HFFc6 (cell line): Measurements from ENCODE around the gene TCEANC2. TPM values are rescaled to one million over a fixed set of nuclear protein-coding genes. Genes with fewer than 3 reads are reported as not detected.

ENCODE experiments used
- DNase-seq: peaks from one replicate; pipeline ENCODE4 v3.0.0-alpha.2; 2018
- H3K27ac Mint-ChIP-seq: 2 replicates; pipeline ENCODE4 v1.8.0; 2020; ENCODE audit warnings: mild to moderate bottlenecking, mixed read lengths
- H3K27me3 Mint-ChIP-seq: 2 replicates; pipeline ENCODE4 v1.8.0; 2021; ENCODE audit warnings: mild to moderate bottlenecking, moderate library complexity, mixed read lengths; ENCODE audit not compliant: insufficient read depth
- H3K36me3 Mint-ChIP-seq: 2 replicates; pipeline ENCODE4 v1.8.0; 2021; ENCODE audit warnings: low read depth, mixed read lengths
- H3K4me1 Mint-ChIP-seq: 2 replicates; pipeline ENCODE4 v1.8.0; 2020; ENCODE audit warnings: low read depth, mixed read lengths
- H3K4me3 Mint-ChIP-seq: 2 replicates; pipeline ENCODE4 v1.8.0; 2020; ENCODE audit warnings: mild to moderate bottlenecking, moderate library complexity, mixed read lengths
- H3K9me3 Mint-ChIP-seq: 2 replicates; pipeline ENCODE4 v1.8.0; 2020; ENCODE audit warnings: mild to moderate bottlenecking, mixed read lengths
- microRNA-seq: library from miRNA; unstranded; fragments of <30 nt; microRNA quantifications from one replicate; pipeline ENCODE4, GENCODE V29; 2019
- total RNA-seq, 6 experiments: library from RNA; stranded (reverse); fragmentation: NEBNext Ultra II Directional; extraction: Animal tissue kit (Norgen Biotek cat#: 25700); gene quantifications; 2 replicates in 1 of 6; 3 replicates in 5 of 6; pipeline ENCODE4 v1.2.3, GENCODE V29; 2021
- TF ChIP-seq, protein P1 (sequence below): fragments of 200-600 bp; sonication (generic); IDR thresholded peaks from 2 replicates; pipeline ENCODE4 v1.5.0; 2021; ENCODE audit warnings: antibody characterized with exemption, mild to moderate bottlenecking

Gene TCEANC2
- total RNA-seq, 6 experiments from 2014 or later: 4.2 to 5.5 (median 4.8) TPM

GRCh38 chr1:54153535-54154439 is 100.4 kb downstream of the TCEANC2 start:
- H3K9me3 Mint-ChIP-seq: no peaks in the 10 kb centered on the region
- no peak overlapping the region for H3K27ac Mint-ChIP-seq
- peak overlapping the region; percentile 23; the same call in 1 of the 2 replicates for H3K4me3 Mint-ChIP-seq
- H3K4me1 Mint-ChIP-seq: peaks cover 12% of the 10 kb centered on the region
- peak; percentile 55 for DNase-seq
- TF ChIP-seq, protein P1, sequence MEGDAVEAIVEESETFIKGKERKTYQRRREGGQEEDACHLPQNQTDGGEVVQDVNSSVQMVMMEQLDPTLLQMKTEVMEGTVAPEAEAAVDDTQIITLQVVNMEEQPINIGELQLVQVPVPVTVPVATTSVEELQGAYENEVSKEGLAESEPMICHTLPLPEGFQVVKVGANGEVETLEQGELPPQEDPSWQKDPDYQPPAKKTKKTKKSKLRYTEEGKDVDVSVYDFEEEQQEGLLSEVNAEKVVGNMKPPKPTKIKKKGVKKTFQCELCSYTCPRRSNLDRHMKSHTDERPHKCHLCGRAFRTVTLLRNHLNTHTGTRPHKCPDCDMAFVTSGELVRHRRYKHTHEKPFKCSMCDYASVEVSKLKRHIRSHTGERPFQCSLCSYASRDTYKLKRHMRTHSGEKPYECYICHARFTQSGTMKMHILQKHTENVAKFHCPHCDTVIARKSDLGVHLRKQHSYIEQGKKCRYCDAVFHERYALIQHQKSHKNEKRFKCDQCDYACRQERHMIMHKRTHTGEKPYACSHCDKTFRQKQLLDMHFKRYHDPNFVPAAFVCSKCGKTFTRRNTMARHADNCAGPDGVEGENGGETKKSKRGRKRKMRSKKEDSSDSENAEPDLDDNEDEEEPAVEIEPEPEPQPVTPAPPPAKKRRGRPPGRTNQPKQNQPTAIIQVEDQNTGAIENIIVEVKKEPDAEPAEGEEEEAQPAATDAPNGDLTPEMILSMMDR: no peak
- peaks cover 2% of the 10 kb centered on the region; the same call in 1 of the 2 replicates for H3K27me3 Mint-ChIP-seq
- H3K36me3 Mint-ChIP-seq: no peaks in the 10 kb centered on the region

Small RNAs within 50 kb of the gene (microRNA-seq; reads per million reads assigned to microRNA genes)
- not detected for gene MIR4781

Other genes starting within 250 kb of the TCEANC2 start
- gene NDC1, start 215.3 kb upstream of the TCEANC2 start, total RNA-seq: 10 to 100 TPM; 15.3 to 27.2 (median 22.7) TPM
- gene YIPF1, start 163.8 kb upstream of the TCEANC2 start, total RNA-seq: 10 to 100 TPM; 22.8 to 29.3 (median 26.8) TPM
- gene DIO1, start 159.4 kb upstream of the TCEANC2 start, total RNA-seq: not detected
- 10 to 100 TPM; 20.9 to 36.9 (median 35.1) TPM for gene IFT25, start 107.9 kb upstream of the TCEANC2 start, total RNA-seq
- 10 to 100 TPM; 36.3 to 44.2 (median 42.2) TPM for gene LRRC42, start 107.3 kb upstream of the TCEANC2 start, total RNA-seq
- not detected for gene LDLRAD1, start 35.4 kb upstream of the TCEANC2 start, total RNA-seq
- 100 to 1,000 TPM; 282 to 460 (median 348) TPM for gene TMEM59, start 404 bp upstream of the TCEANC2 start, total RNA-seq
- gene CDCP2, start 99.4 kb downstream of the TCEANC2 start, total RNA-seq: not detected
- 1 to 10 TPM; 4.5 to 6.1 (median 5.2) TPM for gene CYB5RL, start 146.4 kb downstream of the TCEANC2 start, total RNA-seq
- 100 to 1,000 TPM; 119 to 135 (median 126) TPM for gene MRPL37, start 146.6 kb downstream of the TCEANC2 start, total RNA-seq